WTC11 (cell line): Measurements from ENCODE around the gene APOBEC2. TPM values are rescaled to one million over a fixed set of nuclear protein-coding genes. Genes with fewer than 3 reads are reported as not detected.

ENCODE experiments used
- ATAC-seq: fragments of 200-7000 bp; cut with Tn5 transposase; 2 replicates; pipeline ENCODE4 v1.10.0; 2021; ENCODE audit warnings: mild to moderate bottlenecking, moderate library complexity
- CTCF ChIA-PET: fragments of 300-600 bp; sonication (Branson Sonifier 250); formaldehyde crosslinking; loops from one replicate; lab custom pipeline; 2021; ENCODE audit warnings: antibody characterized with exemption; lab: Charles Lee
- POLR2A ChIA-PET: fragments of 350-600 bp; sonication (Branson Sonifier 250); formaldehyde crosslinking; loops from one replicate; lab custom pipeline; 2021; ENCODE audit warnings: antibody characterized with exemption; lab: Charles Lee
- DNase-seq: peaks from one replicate; pipeline ENCODE4 v3.0.0; 2021; ENCODE audit warnings: low spot score
- H3K27ac Mint-ChIP-seq: 2 replicates; pipeline ENCODE4 v1.8.0; 2021; ENCODE audit warnings: mixed read lengths
- H3K27me3 Mint-ChIP-seq: 2 replicates; pipeline ENCODE4 v1.8.0; 2021; ENCODE audit warnings: low read depth, mild to moderate bottlenecking, moderate library complexity, mixed read lengths
- H3K36me3 Mint-ChIP-seq: 2 replicates; pipeline ENCODE4 v1.8.0; 2021; ENCODE audit warnings: mixed read lengths
- H3K4me1 Mint-ChIP-seq: 2 replicates; pipeline ENCODE4 v1.8.0; 2022; ENCODE audit warnings: mixed read lengths
- H3K4me3 Mint-ChIP-seq: 2 replicates; pipeline ENCODE4 v1.8.0; 2021; ENCODE audit warnings: mild to moderate bottlenecking, moderate library complexity, mixed read lengths
- H3K9me3 Mint-ChIP-seq: 2 replicates; pipeline ENCODE4 v1.8.0; 2021; ENCODE audit warnings: mixed read lengths
- AR ChIP-seq: fragments of 250-450 bp; sonication (Bioruptor Pico); IDR thresholded peaks from 2 replicates; pipeline ENCODE4 v1.9.0; 2021; ENCODE audit warnings: mild to moderate bottlenecking
- CREB1 ChIP-seq: sonication (generic); formaldehyde crosslinking; IDR thresholded peaks from 2 replicates; pipeline ENCODE4 v1.8.0; 2023; ENCODE audit warnings: mild to moderate bottlenecking, missing genetic modification reagents
- ELF4 ChIP-seq: sonication (generic); formaldehyde crosslinking; IDR thresholded peaks from 2 replicates; pipeline ENCODE4 v1.8.1; 2022; ENCODE audit warnings: low read depth, mild to moderate bottlenecking, moderate library complexity, missing genetic modification reagents
- FOXK1 ChIP-seq: sonication (generic); formaldehyde crosslinking; IDR thresholded peaks from 2 replicates; pipeline ENCODE4 v1.8.0; 2022; ENCODE audit warnings: mild to moderate bottlenecking, moderate library complexity, missing genetic modification reagents
- GABPB1 ChIP-seq: sonication (generic); formaldehyde crosslinking; IDR thresholded peaks from 2 replicates; pipeline ENCODE4 v1.8.1; 2023; ENCODE audit warnings: mild to moderate bottlenecking, missing genetic modification reagents
- GRHL2 ChIP-seq: fragments of 250-450 bp; sonication (Bioruptor Pico); IDR thresholded peaks from 2 replicates; pipeline ENCODE4 v1.8.0; 2022; ENCODE audit warnings: mild to moderate bottlenecking, moderate library complexity; ENCODE audit not compliant: insufficient replicate concordance, severe bottlenecking
- JAZF1 ChIP-seq: fragments of 250-450 bp; sonication (Bioruptor Pico); IDR thresholded peaks from 2 replicates; pipeline ENCODE4 v1.9.0; 2021; ENCODE audit warnings: moderate library complexity, mild to moderate bottlenecking, inconsistent platforms
- MLX ChIP-seq: sonication (generic); formaldehyde crosslinking; IDR thresholded peaks from 2 replicates; pipeline ENCODE4 v1.8.1; 2023; ENCODE audit warnings: mild to moderate bottlenecking, missing genetic modification reagents, moderate library complexity
- MXD4 ChIP-seq: fragments of 250-450 bp; sonication (Bioruptor Pico); IDR thresholded peaks from 2 replicates; pipeline ENCODE4 v1.8.0; 2021; ENCODE audit warnings: mild to moderate bottlenecking, moderate library complexity, borderline replicate concordance
- NFATC4 ChIP-seq: fragments of 250-450 bp; sonication (Bioruptor Pico); IDR thresholded peaks from 2 replicates; pipeline ENCODE4 v1.9.0; 2021; ENCODE audit warnings: mild to moderate bottlenecking
- NFYB ChIP-seq: sonication (generic); formaldehyde crosslinking; conservative IDR thresholded peaks from 2 replicates; pipeline ENCODE4 v1.8.0; 2022; ENCODE audit warnings: low read depth, missing genetic modification reagents
- NR2C2 ChIP-seq: sonication (generic); formaldehyde crosslinking; IDR thresholded peaks from 2 replicates; pipeline ENCODE4 v1.8.0; 2022; ENCODE audit warnings: mild to moderate bottlenecking, missing genetic modification reagents
- PREB ChIP-seq: sonication (generic); formaldehyde crosslinking; IDR thresholded peaks from 2 replicates; pipeline ENCODE4 v1.8.1; 2022; ENCODE audit warnings: mild to moderate bottlenecking, missing genetic modification reagents, moderate library complexity, borderline replicate concordance
- RORB ChIP-seq: fragments of 250-450 bp; sonication (Bioruptor Pico); IDR thresholded peaks from 2 replicates; pipeline ENCODE4 v1.9.0; 2021; ENCODE audit warnings: mild to moderate bottlenecking
- SMAD4 ChIP-seq: sonication (generic); formaldehyde crosslinking; IDR thresholded peaks from 2 replicates; pipeline ENCODE4 v1.8.0; 2022; ENCODE audit warnings: mild to moderate bottlenecking, missing genetic modification reagents
- SOX15 ChIP-seq: fragments of 250-450 bp; sonication (Bioruptor Pico); IDR thresholded peaks from 2 replicates; pipeline ENCODE4 v1.9.0; 2021; ENCODE audit warnings: mild to moderate bottlenecking
- SP1 ChIP-seq: sonication (generic); formaldehyde crosslinking; conservative IDR thresholded peaks from 2 replicates; pipeline ENCODE4 v1.8.1; 2022; ENCODE audit warnings: missing genetic modification reagents
- TCF7 ChIP-seq: sonication (generic); formaldehyde crosslinking; IDR thresholded peaks from 2 replicates; pipeline ENCODE4 v1.8.0; 2022; ENCODE audit warnings: mild to moderate bottlenecking, low read depth, missing genetic modification reagents, moderate library complexity
- TEAD1 ChIP-seq: sonication (generic); formaldehyde crosslinking; IDR thresholded peaks from 2 replicates; pipeline ENCODE4 v1.8.0; 2022; ENCODE audit warnings: mild to moderate bottlenecking, missing genetic modification reagents
- ZBTB43 ChIP-seq: sonication (generic); formaldehyde crosslinking; IDR thresholded peaks from 2 replicates; pipeline ENCODE4 v1.8.1; 2023; ENCODE audit warnings: mild to moderate bottlenecking, missing genetic modification reagents
- ZNF121 ChIP-seq: sonication (generic); formaldehyde crosslinking; IDR thresholded peaks from 2 replicates; pipeline ENCODE4 v1.8.0; 2023; ENCODE audit warnings: missing genetic modification reagents
- ZNF396 ChIP-seq: fragments of 250-450 bp; sonication (Bioruptor Pico); IDR thresholded peaks from 2 replicates; pipeline ENCODE4 v1.8.0; 2021; ENCODE audit warnings: mild to moderate bottlenecking, moderate library complexity, borderline replicate concordance
- ZNF671 ChIP-seq: fragments of 250-450 bp; sonication (Bioruptor Pico); IDR thresholded peaks from 2 replicates; pipeline ENCODE4 v1.8.0; 2021; ENCODE audit warnings: mild to moderate bottlenecking
- total RNA-seq: library from RNA; stranded (reverse); gene quantifications from 3 replicates; pipeline ENCODE4 v1.2.3, GENCODE V29; 2021
- TF ChIP-seq, protein P1 (sequence below): sonication (generic); formaldehyde crosslinking; IDR thresholded peaks from 2 replicates; pipeline ENCODE4 v1.8.1; 2023; ENCODE audit warnings: mild to moderate bottlenecking, missing genetic modification reagents, moderate library complexity

APOBEC2 gene
- total RNA-seq, 1 experiment from 2014 or later: not detected

DNA sequence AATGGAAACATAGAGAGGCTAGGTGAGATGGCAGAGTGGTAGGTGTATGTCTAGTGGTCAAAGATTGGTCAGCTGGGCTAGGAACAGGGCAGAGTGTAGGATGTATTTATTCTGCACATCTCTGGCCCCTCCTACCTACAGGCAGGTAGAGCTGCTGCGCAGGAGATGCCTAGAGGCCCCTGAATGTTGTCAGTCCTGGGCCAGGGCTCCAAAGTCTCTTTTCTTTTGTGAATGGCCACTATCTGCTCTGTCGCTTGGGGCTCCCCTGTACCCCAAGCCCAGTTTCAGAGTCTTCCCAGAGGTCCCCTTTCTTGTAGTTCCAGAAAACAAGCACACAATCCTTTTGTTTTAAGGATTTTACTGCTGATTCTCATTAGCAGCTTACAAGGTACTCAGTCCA lies 5.7 kb upstream of the APOBEC2 start:
- ATAC-seq: no peak
- DNase-seq: no peak
- ChIA-PET CTCF (interaction anchor here (1.1 to 2.3 kb wide), 2 partner anchors 19 to 151 kb away, joined by 3 to 8 read pairs; no protein-coding TSS in a partner anchor), POLR2A (no interaction called here)
- Mint-ChIP-seq H3K4me1 (peaks cover 14% of the 10 kb centered on the region), H3K27me3 (no peaks in the 10 kb centered on the region), H3K36me3 (no peaks in the 10 kb centered on the region), H3K4me3 (no peak overlapping the region), H3K27ac (no peak overlapping the region), H3K9me3 (no peaks in the 10 kb centered on the region)
- TF ChIP-seq NFYB: no peak
- TF ChIP-seq GRHL2 (CRISPR knock-in tag): no peak
- TF ChIP-seq ZNF121 (CRISPR knock-in tag): no peak
- TF ChIP-seq GABPB1 (CRISPR knock-in tag): no peak
- no peak for TF ChIP-seq MXD4
- TF ChIP-seq SP1: no peak
- TF ChIP-seq SOX15 (CRISPR knock-in tag): no peak
- no peak for TF ChIP-seq NFATC4 (CRISPR knock-in tag)
- no peak for TF ChIP-seq PREB (CRISPR knock-in tag)
- no peak for TF ChIP-seq RORB (CRISPR knock-in tag)
- TF ChIP-seq JAZF1 (CRISPR knock-in tag): no peak
- TF ChIP-seq AR (CRISPR knock-in tag): no peak
- no peak for TF ChIP-seq NR2C2

DNA sequence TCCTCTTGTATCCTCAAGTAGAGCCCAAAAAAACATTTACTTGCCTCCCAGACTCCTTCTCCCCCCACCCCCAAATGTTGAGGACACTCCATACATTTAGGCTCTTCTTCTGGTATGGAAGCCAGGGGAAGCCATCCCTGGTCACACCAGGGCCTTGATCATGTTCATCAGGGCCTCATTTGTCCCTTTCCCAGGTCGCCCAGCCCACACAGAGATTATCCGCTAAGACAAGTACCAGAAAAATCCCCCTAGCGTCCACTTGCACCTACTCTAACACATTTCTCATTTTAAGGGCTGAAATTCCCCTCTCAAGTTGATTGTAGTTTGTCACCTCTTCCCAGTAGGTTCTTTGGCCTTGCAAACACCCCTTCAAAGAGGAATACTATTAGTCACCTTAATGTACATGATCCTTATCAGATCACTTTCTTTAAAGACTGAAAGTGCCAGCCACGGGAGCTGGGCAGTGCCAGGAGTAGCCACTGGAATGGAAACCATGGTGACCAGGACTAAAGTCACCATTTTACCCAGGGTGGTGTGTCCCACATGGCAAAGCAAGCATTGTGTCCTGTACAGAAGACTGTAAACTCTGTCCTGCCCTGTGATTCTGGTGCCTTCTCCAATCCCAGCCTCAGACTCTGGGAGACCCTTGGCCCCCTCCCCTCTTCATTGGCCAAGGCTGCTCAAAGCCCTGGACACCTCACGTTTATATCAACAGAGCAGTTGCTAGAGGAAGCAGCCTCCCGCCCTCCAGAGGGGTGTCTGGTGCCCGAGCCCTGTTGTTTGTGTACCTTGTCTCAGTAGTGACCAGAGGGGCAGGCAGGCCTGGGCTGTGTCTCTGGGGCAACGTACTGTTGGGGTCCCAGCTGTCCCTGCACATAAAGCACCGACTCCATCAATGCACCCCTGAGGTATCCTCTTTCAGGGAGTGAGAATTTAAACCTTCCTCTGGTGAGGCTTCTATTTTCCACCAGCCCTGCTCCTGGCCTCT lies 5.0 kb upstream of the APOBEC2 start:
- H3K4me3 Mint-ChIP-seq: no peak overlapping the region
- CTCF ChIA-PET: interaction anchor here (1.1 to 3.0 kb wide), 3 partner anchors 9 to 152 kb away, joined by 3 to 26 read pairs (median 8); partner anchors contain the start of gene UNC5CL
- no peak overlapping the region for H3K27ac Mint-ChIP-seq
- POLR2A ChIA-PET: no interaction called here
- H3K27me3 Mint-ChIP-seq: no peaks in the 10 kb centered on the region
- H3K4me1 Mint-ChIP-seq: peaks cover 20% of the 10 kb centered on the region
- H3K9me3 Mint-ChIP-seq: no peaks in the 10 kb centered on the region
- ATAC-seq: no peak
- H3K36me3 Mint-ChIP-seq: no peaks in the 10 kb centered on the region
- DNase-seq: no peak
- TF ChIP-seq CREB1 (CRISPR knock-in tag): no peak
- TF ChIP-seq TCF7 (CRISPR knock-in tag): no peak
- TF ChIP-seq MXD4: no peak
- TF ChIP-seq AR (CRISPR knock-in tag): no peak
- no peak for TF ChIP-seq ZNF121 (CRISPR knock-in tag)
- TF ChIP-seq, protein P1, sequence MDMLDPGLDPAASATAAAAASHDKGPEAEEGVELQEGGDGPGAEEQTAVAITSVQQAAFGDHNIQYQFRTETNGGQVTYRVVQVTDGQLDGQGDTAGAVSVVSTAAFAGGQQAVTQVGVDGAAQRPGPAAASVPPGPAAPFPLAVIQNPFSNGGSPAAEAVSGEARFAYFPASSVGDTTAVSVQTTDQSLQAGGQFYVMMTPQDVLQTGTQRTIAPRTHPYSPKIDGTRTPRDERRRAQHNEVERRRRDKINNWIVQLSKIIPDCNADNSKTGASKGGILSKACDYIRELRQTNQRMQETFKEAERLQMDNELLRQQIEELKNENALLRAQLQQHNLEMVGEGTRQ: no peak
- no peak for TF ChIP-seq TEAD1 (CRISPR knock-in tag)
- TF ChIP-seq FOXK1 (CRISPR knock-in tag): no peak
- no peak for TF ChIP-seq ZNF396
- no peak for TF ChIP-seq NFYB
- TF ChIP-seq ZBTB43: no peak
- no peak for TF ChIP-seq ZNF671 (CRISPR knock-in tag)
- no peak for TF ChIP-seq MLX
- TF ChIP-seq ELF4: no peak
- no peak for TF ChIP-seq SMAD4 (CRISPR knock-in tag)
